NB4 (cell line): ENCODE measurements around the gene CLASP1.
"Not testable (repeated sequence)": the region's sequence is repeated elsewhere in the genome, so short reads cannot be mapped to it uniquely, and the experiment has no call there.

ENCODE experiments used
- DNase-seq: peaks from one replicate; pipeline ENCODE4 v3.0.0; 2010; ENCODE audit warnings: low read depth
- H3K4me3 ChIP-seq: one replicate; pipeline ENCODE4 v1.5.1; 2011; ENCODE audit warnings: mild to moderate bottlenecking, low read depth, low read length, moderate library complexity
- MYC ChIP-seq: IDR thresholded peaks from 2 replicates; pipeline ENCODE4 v1.6.1; 2011; ENCODE audit warnings: low read depth, low read length
- POLR2A ChIP-seq: IDR thresholded peaks from 2 replicates; pipeline ENCODE4 v1.6.1; 2011; ENCODE audit warnings: mild to moderate bottlenecking; ENCODE audit not compliant: insufficient read length; ENCODE audit errors: extremely low read depth
- TF ChIP-seq, protein P1 (sequence below): IDR thresholded peaks from one replicate; pipeline ENCODE4 v1.5.1; 2012; ENCODE audit warnings: low read depth, low read length
- TF ChIP-seq, protein P2 (sequence below): IDR thresholded peaks from 2 replicates; pipeline ENCODE4 v1.6.1; 2011; ENCODE audit warnings: low read depth, low read length

Gene CLASP1

DNA sequence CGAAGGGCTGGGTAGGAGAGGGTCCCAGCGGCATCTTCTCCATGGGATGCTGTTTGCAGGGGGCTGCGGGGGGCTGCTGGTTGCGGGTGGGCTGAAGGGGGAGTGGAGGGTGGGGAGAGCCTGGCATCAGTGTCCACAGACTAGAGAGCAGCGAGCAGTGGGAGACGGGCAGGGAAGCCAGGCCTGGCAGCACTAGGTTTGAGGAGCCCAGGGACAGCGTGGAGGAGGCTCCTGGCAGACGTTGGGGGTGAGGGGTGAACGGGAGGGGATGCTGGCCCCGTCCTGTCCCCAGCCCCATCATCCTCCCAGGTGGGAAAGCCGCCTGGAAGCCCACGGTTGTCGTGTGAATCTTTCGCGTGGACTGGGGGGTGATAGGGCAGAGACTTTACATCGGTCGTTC is 316.0 kb downstream of the CLASP1 start:
- H3K4me3 ChIP-seq = no peak overlapping the region
- no peak for DNase-seq
- TF ChIP-seq POLR2A (no peak), MYC (no peak)
- TF ChIP-seq, protein P1, sequence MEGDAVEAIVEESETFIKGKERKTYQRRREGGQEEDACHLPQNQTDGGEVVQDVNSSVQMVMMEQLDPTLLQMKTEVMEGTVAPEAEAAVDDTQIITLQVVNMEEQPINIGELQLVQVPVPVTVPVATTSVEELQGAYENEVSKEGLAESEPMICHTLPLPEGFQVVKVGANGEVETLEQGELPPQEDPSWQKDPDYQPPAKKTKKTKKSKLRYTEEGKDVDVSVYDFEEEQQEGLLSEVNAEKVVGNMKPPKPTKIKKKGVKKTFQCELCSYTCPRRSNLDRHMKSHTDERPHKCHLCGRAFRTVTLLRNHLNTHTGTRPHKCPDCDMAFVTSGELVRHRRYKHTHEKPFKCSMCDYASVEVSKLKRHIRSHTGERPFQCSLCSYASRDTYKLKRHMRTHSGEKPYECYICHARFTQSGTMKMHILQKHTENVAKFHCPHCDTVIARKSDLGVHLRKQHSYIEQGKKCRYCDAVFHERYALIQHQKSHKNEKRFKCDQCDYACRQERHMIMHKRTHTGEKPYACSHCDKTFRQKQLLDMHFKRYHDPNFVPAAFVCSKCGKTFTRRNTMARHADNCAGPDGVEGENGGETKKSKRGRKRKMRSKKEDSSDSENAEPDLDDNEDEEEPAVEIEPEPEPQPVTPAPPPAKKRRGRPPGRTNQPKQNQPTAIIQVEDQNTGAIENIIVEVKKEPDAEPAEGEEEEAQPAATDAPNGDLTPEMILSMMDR = no peak
- TF ChIP-seq, protein P2, sequence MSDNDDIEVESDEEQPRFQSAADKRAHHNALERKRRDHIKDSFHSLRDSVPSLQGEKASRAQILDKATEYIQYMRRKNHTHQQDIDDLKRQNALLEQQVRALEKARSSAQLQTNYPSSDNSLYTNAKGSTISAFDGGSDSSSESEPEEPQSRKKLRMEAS = no peak

DNA sequence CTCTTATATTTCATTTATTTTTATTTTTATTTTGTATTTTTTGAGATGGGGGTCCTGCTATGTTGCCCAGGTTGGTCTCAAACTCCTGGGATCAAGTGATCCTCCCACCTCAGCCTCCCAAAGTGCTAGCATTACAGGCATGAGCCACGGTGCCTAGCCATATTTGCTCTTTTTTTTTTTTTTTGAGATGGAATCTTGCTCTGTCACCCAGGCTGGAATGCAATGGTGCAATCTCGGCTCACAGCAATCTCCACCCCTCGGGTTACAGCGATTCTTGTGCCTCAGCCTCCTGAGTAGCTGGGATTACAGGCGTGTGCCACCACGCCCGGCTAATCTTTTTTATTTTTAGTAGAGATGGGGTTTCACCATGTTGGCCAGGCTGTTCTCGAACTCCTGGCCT is 317.9 kb downstream of the CLASP1 start:
- not testable (repeated sequence) for H3K4me3 ChIP-seq, DNase-seq

DNA sequence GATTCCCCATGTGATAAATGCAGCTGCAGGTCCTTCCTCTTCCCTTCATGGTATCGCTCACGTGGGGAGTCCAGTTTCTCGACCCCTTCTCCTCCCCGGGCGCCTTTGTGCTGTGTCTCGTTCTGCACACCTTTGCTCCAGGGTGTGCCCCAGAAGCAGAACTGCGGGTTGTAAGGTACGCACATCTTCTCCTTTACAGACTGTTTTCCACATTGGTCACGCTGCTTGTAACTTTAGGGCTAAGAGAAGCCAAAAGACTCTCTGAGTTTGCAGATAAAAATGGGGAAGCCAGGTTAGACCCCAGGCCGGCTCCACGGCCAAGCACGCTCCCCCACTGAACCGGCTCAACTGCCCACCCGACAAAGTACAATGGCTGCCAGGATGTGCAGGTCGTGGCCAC is 318.3 kb downstream of the CLASP1 start:
- no peak for DNase-seq
- H3K4me3 ChIP-seq = no peak overlapping the region

DNA sequence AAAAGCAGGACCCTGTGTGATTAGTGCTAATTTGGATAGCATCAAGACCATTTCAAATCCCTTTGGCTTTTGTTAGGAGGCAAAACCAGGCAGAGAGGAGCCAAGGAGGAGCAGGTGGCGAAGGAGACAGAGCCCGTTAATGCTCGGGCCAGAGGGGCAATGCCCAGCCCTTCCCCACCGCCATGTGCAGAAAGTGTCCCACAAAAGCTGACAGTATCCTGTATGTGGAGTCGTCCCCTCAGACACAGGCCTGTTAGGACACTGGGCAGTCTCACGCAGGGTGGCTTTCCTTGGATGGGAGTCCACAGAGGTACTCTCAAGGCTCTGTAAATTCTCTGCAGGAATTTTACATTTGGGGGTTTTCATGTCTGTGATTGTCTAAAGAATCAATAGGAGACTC is 319.5 kb downstream of the CLASP1 start:
- TF ChIP-seq MYC = no peak
- TF ChIP-seq, protein P1 = no peak
- TF ChIP-seq, protein P2 = no peak
- TF ChIP-seq POLR2A = no peak
- H3K4me3 ChIP-seq = no peak overlapping the region
- DNase-seq = no peak

More for the DNA sequence above, 318.3 kb downstream of the CLASP1 start:
- TF ChIP-seq MYC = no peak
- TF ChIP-seq, protein P2 = no peak
- TF ChIP-seq, protein P1 = no peak
- no peak for TF ChIP-seq POLR2A

DNA sequence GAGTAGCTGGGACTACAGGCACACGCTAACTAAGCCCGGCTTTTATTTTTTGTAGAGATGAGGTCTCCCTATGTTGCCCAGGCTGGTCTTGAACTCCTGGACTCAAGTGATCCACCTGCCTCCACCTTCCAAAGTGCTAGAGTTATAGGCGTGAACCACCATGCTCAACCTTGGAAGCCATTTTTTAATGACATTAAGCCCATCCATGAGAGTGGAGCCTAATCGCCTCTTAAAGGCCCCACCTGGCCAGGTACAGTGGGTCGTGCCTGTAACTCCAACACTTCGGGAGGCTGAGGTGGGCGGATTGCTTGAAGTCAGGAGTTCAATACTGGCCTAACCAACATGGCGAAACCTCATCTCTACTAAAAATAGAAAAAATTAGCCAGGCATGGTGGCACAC is 322.6 kb downstream of the CLASP1 start:
- DNase-seq = no peak
- no peak overlapping the region for H3K4me3 ChIP-seq
- TF ChIP-seq POLR2A (no peak), MYC (no peak)
- TF ChIP-seq, protein P2 = no peak
- TF ChIP-seq, protein P1 = no peak

DNA sequence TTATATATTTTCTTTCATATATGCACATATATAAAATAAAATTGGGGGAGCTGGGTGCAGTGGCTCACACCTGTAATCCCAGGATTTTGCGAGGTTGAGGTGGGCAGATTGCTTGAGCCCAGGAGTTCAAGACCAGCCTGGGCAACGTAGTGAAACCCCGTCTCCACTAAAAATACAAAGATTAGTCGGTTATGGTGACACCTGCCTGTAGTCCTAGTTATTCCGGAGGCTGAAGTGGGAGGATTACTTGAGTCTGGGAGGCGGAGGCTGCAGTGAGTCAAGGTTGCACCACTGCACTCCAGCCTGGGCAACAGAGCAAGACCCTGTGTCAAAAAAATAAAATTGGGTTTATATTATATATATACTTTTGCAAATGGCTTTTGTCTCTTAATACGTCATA is 324.7 kb downstream of the CLASP1 start:
- H3K4me3 ChIP-seq = no peak overlapping the region
- DNase-seq = no peak
- no peak for TF ChIP-seq POLR2A
- TF ChIP-seq, protein P2 = no peak

DNA sequence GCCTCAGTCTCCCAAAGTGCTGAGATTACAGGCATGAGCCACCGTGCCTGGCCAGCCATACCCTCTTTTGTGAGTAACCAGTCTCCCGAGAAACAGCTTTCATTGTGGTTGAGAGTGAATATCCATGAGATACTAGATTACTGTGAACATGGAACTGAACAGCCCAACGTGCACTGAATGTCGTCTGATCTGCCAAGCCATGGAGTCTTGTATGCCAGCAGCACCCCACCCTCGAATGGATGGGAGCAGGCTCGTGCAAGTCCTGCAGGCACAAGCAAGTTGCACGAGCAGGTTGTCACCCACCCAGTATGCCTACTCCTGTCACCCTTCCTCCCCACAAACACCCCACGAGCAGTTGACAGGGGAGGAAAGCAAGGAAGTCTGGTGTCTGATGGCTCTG is 327.8 kb downstream of the CLASP1 start:
- H3K4me3 ChIP-seq = no peak overlapping the region
- no peak for DNase-seq
- TF ChIP-seq, protein P2 = no peak
- no peak for TF ChIP-seq MYC
- TF ChIP-seq, protein P1 = no peak
- TF ChIP-seq POLR2A = no peak
